HepG2 (cell line): ENCODE measurements around the gene HSPB6. TPM values are rescaled to one million over a fixed set of nuclear protein-coding genes. Genes with fewer than 3 reads are reported as not detected.

Experiments used
- ATF7 ChIP-seq, 2 experiments: fragments of 450-650 bp in 1 of 2; sonication (generic) in 1 of 2; formaldehyde crosslinking in 1 of 2; IDR thresholded peaks; 2 replicates each; pipeline versions ENCODE4 v1.4.0 to v1.6.1; 2016 to 2020; ENCODE audit warnings: antibody characterized with exemption in 1 of 2, mild to moderate bottlenecking in 1 of 2, missing genetic modification reagents in 1 of 2
- CBX1 ChIP-seq: IDR thresholded peaks from one replicate; pipeline ENCODE4 v1.6.1; 2016; ENCODE audit warnings: antibody characterized with exemption, low read depth
- CREB3 ChIP-seq: sonication (generic); formaldehyde crosslinking; IDR thresholded peaks from 2 replicates; pipeline ENCODE4 v1.5.0; 2020; ENCODE audit warnings: missing genetic modification reagents
- GABPA ChIP-seq, 2 experiments: IDR thresholded peaks; 2 replicates each; pipeline ENCODE4 v1.6.1; 2011 to 2016; ENCODE audit warnings: low read depth in 2 of 2, low read length in 1 of 2, missing biosample characterization in 1 of 2, missing genetic modification characterization in 1 of 2
- GLI4 ChIP-seq: sonication (generic); formaldehyde crosslinking; IDR thresholded peaks from 2 replicates; pipeline ENCODE4 v1.5.1; 2020; ENCODE audit warnings: missing genetic modification reagents, mild to moderate bottlenecking, moderate library complexity, borderline replicate concordance
- ISL2 ChIP-seq: sonication (generic); formaldehyde crosslinking; IDR thresholded peaks from 2 replicates; pipeline ENCODE4 v1.5.0; 2020; ENCODE audit warnings: missing genetic modification reagents
- MTA1 ChIP-seq: sonication (generic); formaldehyde crosslinking; IDR thresholded peaks from 2 replicates; pipeline ENCODE4 v1.4.0; 2020; ENCODE audit warnings: missing genetic modification reagents, mild to moderate bottlenecking, borderline replicate concordance
- RBAK ChIP-seq: sonication (generic); formaldehyde crosslinking; IDR thresholded peaks from 2 replicates; pipeline ENCODE4 v1.5.1; 2020; ENCODE audit warnings: mild to moderate bottlenecking, missing genetic modification reagents
- RXRB ChIP-seq: IDR thresholded peaks from 2 replicates; pipeline ENCODE4 v1.6.1; 2016; ENCODE audit warnings: borderline replicate concordance, missing genetic modification reagents, missing compliant biosample characterization
- TCF12 ChIP-seq, 2 experiments: fragments of 450-650 bp in 1 of 2; sonication (generic) in 1 of 2; formaldehyde crosslinking in 1 of 2; IDR thresholded peaks; 2 replicates each; pipeline versions ENCODE4 v1.6.1 to v1.8.0; 2017 to 2022; ENCODE audit warnings: antibody characterized with exemption in 1 of 2, mild to moderate bottlenecking in 1 of 2, missing genetic modification reagents in 1 of 2, moderate library complexity in 1 of 2
- ZFX ChIP-seq: sonication (generic); formaldehyde crosslinking; IDR thresholded peaks from 2 replicates; pipeline ENCODE4 v1.4.0; 2020; ENCODE audit warnings: mild to moderate bottlenecking, low read depth, missing genetic modification reagents, moderate library complexity
- ZFY ChIP-seq: sonication (generic); formaldehyde crosslinking; IDR thresholded peaks from 2 replicates; pipeline ENCODE4 v1.4.0; 2020; ENCODE audit warnings: missing genetic modification reagents
- ZNF652 ChIP-seq: IDR thresholded peaks from 2 replicates; pipeline ENCODE4 v1.6.1; 2016; ENCODE audit warnings: low read depth, borderline replicate concordance
- ZNF720 ChIP-seq: sonication (generic); formaldehyde crosslinking; IDR thresholded peaks from 2 replicates; pipeline ENCODE4 v1.4.0; 2020; ENCODE audit warnings: missing genetic modification reagents
- ZNF747 ChIP-seq: sonication (generic); formaldehyde crosslinking; IDR thresholded peaks from 2 replicates; pipeline ENCODE4 v1.8.1; 2023; ENCODE audit warnings: missing genetic modification reagents, mild to moderate bottlenecking, borderline replicate concordance
- ZSCAN9 ChIP-seq: IDR thresholded peaks from 2 replicates; pipeline ENCODE4 v1.6.1; 2016; ENCODE audit warnings: borderline replicate concordance
- polyA plus RNA-seq, 8 experiments: library from polyadenylated mRNA; depleted of rRNA in 3 of 8; stranded (reverse) in 7 of 8; unstranded in 1 of 8; fragments of >200 nt; fragmentation: Illumina TruSeq in 4 of 8; extraction: Trizol in 4 of 8; gene quantifications; 2 replicates each; pipeline versions ENCODE4 v1.2.1 to v1.2.3, GENCODE V29; 2011 to 2016; ENCODE audit warnings: low read depth in 4 of 8, missing spikeins in 1 of 8, mixed read lengths in 1 of 8; ENCODE audit not compliant: insufficient read depth in 1 of 8
- total RNA-seq, 5 experiments: library from RNA; depleted of rRNA; stranded (reverse); fragments of >200 nt; fragmentation: Illumina TruSeq; extraction: Trizol; gene quantifications; 2 replicates each; pipeline ENCODE4 v1.2.3, GENCODE V29; 2016; ENCODE audit warnings: low read depth in 1 of 5
- TF ChIP-seq, protein P1 (sequence below): IDR thresholded peaks from 2 replicates; pipeline ENCODE4 v1.6.1; 2018; ENCODE audit warnings: missing genetic modification reagents, mild to moderate bottlenecking, missing compliant biosample characterization
- TF ChIP-seq, protein P2 (sequence below): sonication (generic); formaldehyde crosslinking; IDR thresholded peaks from 2 replicates; pipeline ENCODE4 v1.4.0; 2020; ENCODE audit warnings: low read depth, missing genetic modification reagents

The HSPB6 gene
- total and polyA plus RNA-seq, 2 of the 13 experiments (the other 11 are each of a cell fraction or from before 2014, with no cell fraction given): 0.18 TPM; not detected in 1

GRCh38 chr19:35740423-35741202 lies 16.2 kb downstream of the HSPB6 start (continued):
- TF ChIP-seq, protein P1, sequence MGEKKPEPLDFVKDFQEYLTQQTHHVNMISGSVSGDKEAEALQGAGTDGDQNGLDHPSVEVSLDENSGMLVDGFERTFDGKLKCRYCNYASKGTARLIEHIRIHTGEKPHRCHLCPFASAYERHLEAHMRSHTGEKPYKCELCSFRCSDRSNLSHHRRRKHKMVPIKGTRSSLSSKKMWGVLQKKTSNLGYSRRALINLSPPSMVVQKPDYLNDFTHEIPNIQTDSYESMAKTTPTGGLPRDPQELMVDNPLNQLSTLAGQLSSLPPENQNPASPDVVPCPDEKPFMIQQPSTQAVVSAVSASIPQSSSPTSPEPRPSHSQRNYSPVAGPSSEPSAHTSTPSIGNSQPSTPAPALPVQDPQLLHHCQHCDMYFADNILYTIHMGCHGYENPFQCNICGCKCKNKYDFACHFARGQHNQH: peak; percentile 78
- TF ChIP-seq RXRB (CRISPR knock-in tag) (peak; percentile 45), GABPA (IDR thresholded peaks at IDR 0.05; ENCODE audit: low read depth, low read length) (no peak), GABPA (CRISPR knock-in tag; IDR thresholded peaks at IDR 0.05; ENCODE audit: low read depth) (peak; percentile 55), MTA1 (CRISPR knock-in tag) (0 out of 2 replicates have a peak, but pooled peaks have one; percentile 13), ZNF652 (no peak; the same call in 1 of the 2 replicates), CREB3 (no peak), RBAK (no peak), ZNF720 (no peak), ZFX (CRISPR knock-in tag) (peak; percentile 86), ATF7 (IDR thresholded peaks at IDR 0.05) (no peak), ATF7 (CRISPR knock-in tag; IDR thresholded peaks at IDR 0.05) (peak; percentile 31; the same call in 1 of the 2 replicates), ZSCAN9 (CRISPR knock-in tag) (peak; percentile 50; the same call in 1 of the 2 replicates), ZFY (peak; percentile 80), ISL2 (CRISPR knock-in tag) (no peak), ZNF747 (CRISPR knock-in tag) (0 out of 2 replicates have a peak, but pooled peaks have one; percentile 42), GLI4 (CRISPR knock-in tag) (0 out of 2 replicates have a peak, but pooled peaks have one; percentile 26), CBX1 (no peak), TCF12 (IDR thresholded peaks at IDR 0.05) (no peak), TCF12 (CRISPR knock-in tag; IDR thresholded peaks at IDR 0.05) (no peak)
- TF ChIP-seq, protein P2, sequence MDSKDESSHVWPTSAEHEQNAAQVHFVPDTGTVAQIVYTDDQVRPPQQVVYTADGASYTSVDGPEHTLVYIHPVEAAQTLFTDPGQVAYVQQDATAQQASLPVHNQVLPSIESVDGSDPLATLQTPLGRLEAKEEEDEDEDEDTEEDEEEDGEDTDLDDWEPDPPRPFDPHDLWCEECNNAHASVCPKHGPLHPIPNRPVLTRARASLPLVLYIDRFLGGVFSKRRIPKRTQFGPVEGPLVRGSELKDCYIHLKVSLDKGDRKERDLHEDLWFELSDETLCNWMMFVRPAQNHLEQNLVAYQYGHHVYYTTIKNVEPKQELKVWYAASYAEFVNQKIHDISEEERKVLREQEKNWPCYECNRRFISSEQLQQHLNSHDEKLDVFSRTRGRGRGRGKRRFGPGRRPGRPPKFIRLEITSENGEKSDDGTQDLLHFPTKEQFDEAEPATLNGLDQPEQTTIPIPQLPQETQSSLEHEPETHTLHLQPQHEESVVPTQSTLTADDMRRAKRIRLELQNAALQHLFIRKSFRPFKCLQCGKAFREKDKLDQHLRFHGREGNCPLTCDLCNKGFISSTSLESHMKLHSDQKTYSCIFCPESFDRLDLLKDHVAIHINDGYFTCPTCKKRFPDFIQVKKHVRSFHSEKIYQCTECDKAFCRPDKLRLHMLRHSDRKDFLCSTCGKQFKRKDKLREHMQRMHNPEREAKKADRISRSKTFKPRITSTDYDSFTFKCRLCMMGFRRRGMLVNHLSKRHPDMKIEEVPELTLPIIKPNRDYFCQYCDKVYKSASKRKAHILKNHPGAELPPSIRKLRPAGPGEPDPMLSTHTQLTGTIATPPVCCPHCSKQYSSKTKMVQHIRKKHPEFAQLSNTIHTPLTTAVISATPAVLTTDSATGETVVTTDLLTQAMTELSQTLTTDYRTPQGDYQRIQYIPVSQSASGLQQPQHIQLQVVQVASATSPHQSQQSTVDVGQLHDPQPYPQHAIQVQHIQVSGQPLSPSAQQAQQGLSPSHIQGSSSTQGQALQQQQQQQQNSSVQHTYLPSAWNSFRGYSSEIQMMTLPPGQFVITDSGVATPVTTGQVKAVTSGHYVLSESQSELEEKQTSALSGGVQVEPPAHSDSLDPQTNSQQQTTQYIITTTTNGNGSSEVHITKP: peak; percentile 55; the same call in 1 of the 2 replicates
